GM21723 (cell line): Measurements from ENCODE around the gene TOP3B.
"Not testable (repeated sequence)": the region's sequence is repeated elsewhere in the genome, so short reads cannot be mapped to it uniquely, and the experiment has no call there.

Experiments
- ATAC-seq: cut with Tn5 transposase; IDR thresholded peaks from one replicate; pipeline ENCODE4 v1.9.1; 2021; ENCODE audit warnings: mild to moderate bottlenecking, moderate library complexity; ENCODE audit not compliant: unreplicated experiment

The TOP3B gene

DNA sequence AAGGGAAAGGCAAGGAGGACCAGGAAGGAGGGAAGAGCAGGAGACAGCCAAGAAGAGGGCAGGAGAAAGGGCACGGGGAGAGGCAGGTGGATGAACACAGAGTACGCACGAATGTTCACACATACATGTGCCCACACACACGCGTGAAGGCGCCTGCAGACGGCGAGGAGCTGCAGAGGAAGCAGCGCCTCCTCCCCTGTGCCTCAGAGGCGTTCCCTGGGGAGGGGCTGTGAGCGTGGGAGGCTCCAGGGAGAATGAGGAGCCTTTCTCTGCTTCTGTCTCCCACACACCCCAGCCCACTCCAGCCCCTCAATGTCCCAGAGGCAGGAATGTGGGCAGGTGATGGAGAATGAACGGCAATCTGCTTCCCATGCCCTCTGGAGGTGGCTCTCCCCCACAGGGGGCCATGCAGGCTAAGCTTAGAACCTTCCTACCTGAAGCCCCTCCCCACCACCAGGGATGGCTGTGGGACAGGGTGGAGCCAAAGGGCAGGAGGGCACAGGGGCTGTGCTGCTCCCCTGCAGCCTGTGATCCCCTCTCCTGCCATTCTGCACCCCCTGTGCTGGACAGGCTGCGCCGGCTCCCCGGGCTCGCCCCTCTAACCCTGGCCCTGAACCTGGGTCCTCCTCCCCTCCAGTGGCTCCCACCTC lies 55.3 kb downstream of the TOP3B start:
- no peak for ATAC-seq

DNA sequence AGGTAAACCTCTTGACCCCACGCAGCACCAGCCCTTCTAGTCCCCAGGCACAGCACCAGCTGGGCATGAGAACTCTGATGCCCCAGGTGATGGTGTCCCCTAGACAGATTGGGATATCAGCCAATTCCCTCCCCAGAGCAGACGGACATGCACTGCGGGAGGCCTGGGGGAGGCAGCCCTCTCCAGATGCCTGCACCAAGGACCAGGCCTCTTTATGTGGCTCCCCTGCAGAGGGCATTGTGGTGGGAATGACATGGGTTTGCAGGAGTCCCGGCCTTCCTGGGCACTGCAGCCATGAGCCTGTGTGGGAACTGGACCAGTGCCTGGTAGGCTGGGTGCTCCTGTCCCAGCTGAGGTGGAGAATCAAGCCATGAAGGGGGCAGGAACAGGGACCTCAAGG lies 55.9 kb downstream of the TOP3B start:
- ATAC-seq = no peak

DNA sequence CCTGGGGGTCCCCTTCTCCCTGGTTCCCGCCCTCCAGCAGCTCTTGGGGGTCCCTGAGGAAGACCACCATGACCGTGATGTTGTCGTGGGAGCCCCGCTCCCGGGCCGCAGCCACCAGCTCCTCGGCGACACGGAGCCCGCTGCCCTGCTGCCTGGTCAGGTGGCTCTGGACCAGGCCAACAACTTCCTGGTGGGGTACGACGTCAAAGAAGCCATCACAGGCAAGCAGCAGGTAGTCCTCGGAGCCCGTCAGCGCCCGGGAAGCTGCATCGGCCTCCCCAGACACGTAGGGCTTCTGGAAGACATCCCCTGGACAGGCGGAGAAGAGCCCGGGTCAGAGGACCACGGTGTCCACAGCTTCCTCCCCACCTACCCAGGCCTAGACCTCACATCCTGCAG lies 59.4 kb downstream of the TOP3B start:
- no peak for ATAC-seq

DNA sequence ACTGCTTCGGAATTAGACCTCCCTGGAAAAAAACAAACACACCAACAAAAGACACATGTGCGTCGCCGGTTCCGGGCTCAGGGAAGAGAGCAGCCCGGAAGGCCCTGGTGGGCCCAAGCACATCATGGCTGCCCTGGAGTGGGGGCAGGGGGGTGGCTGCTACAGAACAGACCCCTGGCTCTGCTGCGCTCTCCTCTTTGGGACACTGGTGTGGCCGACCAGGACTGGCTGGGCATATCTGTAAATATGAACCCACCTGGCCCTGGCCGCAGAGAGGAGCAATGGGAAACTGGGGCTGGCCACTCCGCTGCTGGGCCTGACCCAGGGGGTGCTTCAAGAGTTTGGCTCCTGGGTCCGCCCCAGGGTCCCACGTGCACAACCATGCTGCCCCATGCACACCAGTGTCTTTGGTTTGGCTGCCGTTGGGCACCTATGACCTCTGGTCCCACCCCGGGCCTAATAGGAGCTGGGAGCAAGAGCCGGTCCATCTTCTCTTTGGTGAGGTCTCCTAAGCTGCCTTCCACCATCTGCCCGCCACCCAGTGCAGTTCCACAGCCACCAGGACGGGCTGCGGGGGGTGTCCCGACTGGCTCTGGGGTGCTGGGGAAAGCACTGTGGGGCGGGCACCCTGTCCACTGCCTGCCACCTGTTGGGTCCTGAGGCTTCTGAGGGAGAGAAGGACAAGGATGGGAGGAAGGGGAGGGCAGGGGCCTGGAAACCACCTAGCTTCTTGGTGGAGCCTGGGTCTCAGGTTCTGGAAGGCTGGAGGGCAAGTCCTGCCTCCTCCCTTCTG lies 60.0 kb downstream of the TOP3B start:
- no peak for ATAC-seq

- ATAC-seq = no peak
These were observed 60.9 kb downstream of the TOP3B start for GRCh38 chr22:21921729-21922128.

GRCh38 chr22:21921184-21921721 lies 61.3 kb downstream of the TOP3B start:
- no peak for ATAC-seq

DNA sequence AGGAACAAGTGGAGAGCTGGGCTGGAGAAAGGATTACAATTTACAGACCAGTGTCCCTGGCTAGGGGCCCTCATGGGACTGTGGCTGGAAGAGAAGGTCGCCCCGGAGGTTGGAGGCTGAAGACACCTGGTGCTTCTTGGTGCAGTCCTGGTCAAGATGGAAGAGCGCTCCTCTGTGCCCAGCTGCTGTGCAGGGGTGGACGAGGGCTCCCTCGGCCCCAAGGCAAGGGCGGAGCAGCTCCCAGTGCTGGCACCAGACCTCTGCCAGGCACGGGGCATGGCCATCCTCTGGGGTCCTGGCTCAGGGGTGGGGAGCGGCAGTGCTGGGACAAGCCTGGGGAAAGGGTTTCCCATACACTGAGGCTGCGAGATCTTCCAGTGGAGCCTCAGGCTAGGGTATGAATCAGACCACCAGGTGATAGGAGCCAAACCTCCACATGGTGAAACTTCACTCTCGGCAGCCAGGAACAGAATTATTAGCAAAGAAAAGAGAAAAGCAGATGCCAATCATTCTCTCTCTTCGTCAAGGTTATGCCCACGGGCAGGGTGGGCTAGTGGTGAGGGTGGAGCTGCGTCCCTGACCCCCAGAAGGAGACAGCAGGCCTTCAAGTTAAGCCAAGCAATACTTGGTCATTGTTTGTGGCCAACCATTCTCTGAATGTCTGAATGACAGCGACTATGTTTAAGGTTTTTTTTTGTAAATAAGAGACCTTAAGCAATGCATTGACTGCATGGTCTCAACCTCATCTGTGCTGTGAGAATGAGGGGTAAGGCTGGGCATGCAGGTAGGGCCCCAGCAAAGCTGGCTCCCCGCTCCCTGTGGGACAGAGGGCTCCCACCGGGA lies 62.0 kb downstream of the TOP3B start:
- ATAC-seq = no peak

- ATAC-seq = no peak
These were observed 62.9 kb downstream of the TOP3B start for GRCh38 chr22:21919526-21920307.

GRCh38 chr22:21918466-21919185 lies 64.0 kb downstream of the TOP3B start:
- ATAC-seq = no peak

DNA sequence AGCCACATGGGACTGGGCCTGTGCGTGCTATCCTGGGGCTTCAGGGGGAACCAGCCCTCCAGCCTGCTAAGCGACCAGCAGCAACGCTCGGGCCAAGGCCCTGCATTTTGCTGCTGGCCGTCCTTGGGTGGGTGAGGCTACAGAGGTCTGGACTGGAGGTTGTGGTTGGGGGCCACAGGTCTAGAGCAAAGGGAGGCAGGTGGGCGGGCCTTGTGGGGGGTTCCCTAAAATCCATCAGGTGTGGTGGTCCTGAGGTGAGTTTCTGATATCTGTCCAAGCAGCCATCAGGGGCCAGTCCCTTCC lies 64.7 kb downstream of the TOP3B start:
- ATAC-seq = no peak

DNA sequence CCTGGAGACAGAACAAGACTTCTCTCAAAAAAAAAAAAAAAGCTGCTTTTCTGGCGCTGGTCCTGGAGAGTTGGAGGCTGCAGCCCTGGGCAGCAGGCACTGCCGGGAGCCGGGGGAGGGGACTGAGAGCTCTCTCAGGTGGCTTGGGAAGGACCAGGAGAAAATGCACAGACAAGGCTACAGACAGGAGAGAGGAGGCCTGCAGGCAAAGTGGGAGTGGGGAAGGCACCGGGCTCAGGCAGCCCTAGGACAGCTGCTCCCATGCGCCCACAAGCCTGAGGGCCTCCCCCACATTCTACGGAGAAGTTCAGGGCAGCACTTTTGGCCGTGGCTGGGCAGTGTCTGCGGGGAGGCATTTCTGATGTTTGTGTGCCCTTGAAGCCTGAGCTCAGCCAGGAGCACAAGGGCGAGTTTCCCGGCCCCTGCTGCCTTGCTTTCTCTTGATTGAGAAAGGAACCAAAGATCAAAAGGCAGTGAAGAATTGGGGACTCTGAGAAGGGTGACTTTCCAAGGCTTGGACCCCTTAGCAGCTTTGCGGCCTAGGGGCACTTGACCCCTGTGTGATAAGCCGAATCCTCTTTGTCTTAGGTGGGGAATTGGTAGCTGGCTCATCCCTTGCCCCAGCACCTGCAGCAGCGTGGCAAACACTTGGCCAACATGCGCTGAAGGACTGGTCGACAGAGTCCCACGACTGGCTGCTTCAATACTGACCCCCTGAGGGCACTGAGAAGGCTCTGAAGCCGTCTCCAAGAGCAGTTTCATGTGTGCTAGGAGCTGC lies 65.2 kb downstream of the TOP3B start:
- no peak for ATAC-seq

DNA sequence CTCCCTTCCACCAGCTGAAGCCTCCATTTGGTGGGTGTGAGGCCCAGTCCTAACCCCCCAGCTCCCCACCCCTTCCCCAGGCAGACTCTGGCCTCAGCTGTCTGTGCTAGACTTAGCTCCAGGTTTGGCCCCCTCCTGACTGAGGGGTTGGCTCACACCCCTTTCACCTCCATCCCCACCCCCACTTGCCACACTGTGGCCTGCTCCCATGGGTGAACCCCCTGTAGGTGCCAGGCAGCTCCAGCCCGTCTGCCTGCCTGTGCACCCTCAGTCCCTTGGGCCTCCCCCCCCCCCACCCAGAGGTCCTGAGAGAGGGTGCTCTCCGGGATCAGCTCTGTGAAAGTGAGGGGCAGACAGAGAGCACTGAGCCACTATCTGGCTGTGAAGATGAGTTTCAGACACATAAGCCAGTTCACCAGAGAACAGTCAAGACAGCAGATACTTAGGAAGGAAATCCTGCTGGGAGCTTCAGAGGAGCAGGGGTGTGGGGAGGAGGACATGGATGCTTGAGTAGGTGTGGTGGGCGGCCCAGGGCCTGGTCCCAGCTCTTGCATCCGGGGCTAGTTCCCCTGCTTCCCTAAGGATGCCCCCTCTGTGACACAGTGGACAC lies 66.2 kb downstream of the TOP3B start:
- ATAC-seq = no peak

- ATAC-seq = no peak
These were observed 66.8 kb downstream of the TOP3B start for GRCh38 chr22:21915624-21916308.

GRCh38 chr22:21914033-21914642 lies 68.4 kb downstream of the TOP3B start:
- not testable (repeated sequence) for ATAC-seq

DNA sequence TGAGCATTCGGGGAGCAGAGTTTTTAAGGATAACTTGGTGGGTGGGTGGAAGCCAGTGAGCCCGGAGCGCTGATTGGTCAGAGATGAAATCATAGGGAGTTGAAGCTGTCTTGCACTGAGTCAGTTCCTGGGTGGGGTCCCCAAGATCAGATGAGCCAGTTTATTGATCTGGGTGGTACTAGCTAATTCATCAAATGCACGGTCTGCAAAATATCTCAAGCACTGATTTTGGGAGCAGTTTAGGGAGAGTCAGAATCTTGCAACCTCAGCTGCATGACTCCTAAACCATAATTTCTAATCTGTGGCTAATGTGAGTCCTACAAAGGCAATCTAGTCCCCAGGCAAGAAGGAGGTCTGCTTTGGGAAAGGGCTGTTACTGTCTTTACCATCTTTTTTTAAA lies 72.2 kb downstream of the TOP3B start:
- not testable (repeated sequence) for ATAC-seq

- ATAC-seq = no peak
These were observed 72.7 kb downstream of the TOP3B start for GRCh38 chr22:21909871-21910270.

DNA sequence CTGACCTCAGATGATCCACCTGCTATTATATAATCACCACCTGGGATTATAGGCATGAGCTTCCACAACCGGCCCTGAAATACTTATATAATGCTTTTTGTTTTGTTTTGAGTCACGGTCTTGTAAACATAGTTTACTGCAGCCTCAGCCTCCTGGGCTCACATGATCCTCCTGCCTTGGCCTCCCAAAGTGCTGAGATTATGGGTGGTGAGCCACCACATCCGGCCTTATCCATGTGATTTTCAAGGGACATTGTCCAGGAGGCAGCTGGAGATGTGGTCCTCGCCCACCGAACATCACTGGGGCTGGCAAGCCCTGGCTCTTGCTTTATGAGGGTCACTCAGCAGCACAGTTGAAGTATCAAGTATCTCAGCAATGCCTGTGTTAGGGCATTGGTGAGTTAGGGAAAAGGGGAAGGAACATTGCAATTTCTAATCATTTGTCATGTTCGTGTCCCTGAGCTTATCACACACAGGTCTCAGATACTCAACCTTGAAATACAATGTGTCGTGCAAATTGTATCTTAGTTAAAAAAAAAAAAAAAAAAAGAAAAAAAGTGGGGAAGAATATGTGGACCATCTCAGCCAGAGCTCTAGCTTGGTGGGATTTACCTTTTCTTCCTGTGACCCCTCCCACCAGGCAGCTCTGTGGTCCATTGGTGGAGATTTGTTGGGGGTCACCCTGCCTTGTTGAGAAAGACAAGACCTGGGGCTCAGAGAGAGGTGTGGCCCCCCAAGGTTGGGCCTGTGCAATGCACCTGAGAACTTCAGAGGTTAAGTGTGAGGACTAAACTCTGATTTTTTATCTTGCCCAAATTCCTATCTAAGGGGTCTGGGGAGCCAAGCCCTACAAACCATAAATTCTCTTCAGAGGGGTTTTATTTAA lies 74.7 kb downstream of the TOP3B start:
- ATAC-seq = no peak
